Measurements from ENCODE around the gene PDZD8. TPM values are rescaled to one million over a fixed set of nuclear protein-coding genes. Genes with fewer than 3 reads are reported as not detected.

The PDZD8 gene
- polyA plus RNA-seq, 2 of the 4 experiments (the other 2 are of a cell fraction) = 27.4 to 76.7 TPM

GRCh38 chr10:117261501-117261900 lies 113.7 kb downstream of the PDZD8 start (continued):
- TF ChIP-seq, protein P1, sequence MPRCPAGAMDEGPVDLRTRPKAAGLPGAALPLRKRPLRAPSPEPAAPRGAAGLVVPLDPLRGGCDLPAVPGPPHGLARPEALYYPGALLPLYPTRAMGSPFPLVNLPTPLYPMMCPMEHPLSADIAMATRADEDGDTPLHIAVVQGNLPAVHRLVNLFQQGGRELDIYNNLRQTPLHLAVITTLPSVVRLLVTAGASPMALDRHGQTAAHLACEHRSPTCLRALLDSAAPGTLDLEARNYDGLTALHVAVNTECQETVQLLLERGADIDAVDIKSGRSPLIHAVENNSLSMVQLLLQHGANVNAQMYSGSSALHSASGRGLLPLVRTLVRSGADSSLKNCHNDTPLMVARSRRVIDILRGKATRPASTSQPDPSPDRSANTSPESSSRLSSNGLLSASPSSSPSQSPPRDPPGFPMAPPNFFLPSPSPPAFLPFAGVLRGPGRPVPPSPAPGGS (IDR thresholded peaks at IDR 0.05) = no peak
- TF ChIP-seq BHLHE40 (IDR thresholded peaks at IDR 0.05; ENCODE audit: low read depth, low read length) (no peak), TFCP2L1 (CRISPR knock-in tag; IDR thresholded peaks at IDR 0.05) (no peak), ESRRA (IDR thresholded peaks at IDR 0.05; ENCODE audit: borderline replicate concordance, low read length) (no peak)
- TF ChIP-seq, protein P2, sequence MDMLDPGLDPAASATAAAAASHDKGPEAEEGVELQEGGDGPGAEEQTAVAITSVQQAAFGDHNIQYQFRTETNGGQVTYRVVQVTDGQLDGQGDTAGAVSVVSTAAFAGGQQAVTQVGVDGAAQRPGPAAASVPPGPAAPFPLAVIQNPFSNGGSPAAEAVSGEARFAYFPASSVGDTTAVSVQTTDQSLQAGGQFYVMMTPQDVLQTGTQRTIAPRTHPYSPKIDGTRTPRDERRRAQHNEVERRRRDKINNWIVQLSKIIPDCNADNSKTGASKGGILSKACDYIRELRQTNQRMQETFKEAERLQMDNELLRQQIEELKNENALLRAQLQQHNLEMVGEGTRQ (IDR thresholded peaks at IDR 0.05) = no peak

DNA sequence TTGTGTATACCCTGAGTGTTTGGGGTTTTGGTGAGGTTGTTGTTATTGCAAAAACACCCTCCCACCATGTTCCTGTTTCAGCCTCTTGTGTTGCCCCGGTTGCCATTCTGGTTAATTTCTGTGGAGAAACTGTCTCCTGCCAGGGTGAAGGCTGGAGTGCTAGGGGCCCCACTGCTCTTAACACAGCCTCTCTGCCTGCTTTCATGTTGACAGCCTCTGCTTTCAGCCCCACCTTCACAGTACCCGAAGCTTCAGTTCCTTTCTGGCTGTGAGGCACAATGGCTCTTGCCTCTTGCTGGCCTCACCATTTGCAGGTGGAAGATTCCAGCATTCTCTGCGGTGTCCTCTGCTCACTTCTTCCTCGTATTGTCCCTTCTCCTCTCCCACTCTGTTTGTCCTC lies 115.2 kb downstream of the PDZD8 start:
- DNase-seq (ENCODE audit: low read depth in 1 of 2, low spot score in 1 of 2) (no peak), FAIRE-seq (no peak), ATAC-seq (no peak)
- Histone ChIP-seq H3K4me3 (no peak overlapping the region), H3K4me1 (no peaks in the 10 kb centered on the region), H3K4me2 (no peak overlapping the region), H3K9me3 (no peaks in the 10 kb centered on the region), H3K27ac (no peak overlapping the region)
- TF ChIP-seq CBX2 (IDR thresholded peaks at IDR 0.05; ENCODE audit: borderline replicate concordance, low read depth) (no peak), CEBPB (IDR thresholded peaks at IDR 0.05) (no peak), NPAS2 (CRISPR knock-in tag; IDR thresholded peaks at IDR 0.05; ENCODE audit: borderline replicate concordance) (no peak), MYC (IDR thresholded peaks at IDR 0.05; ENCODE audit: borderline replicate concordance, low read length) (no peak), NR3C1 (IDR thresholded peaks at IDR 0.05) (no peak), HDAC2 (IDR thresholded peaks at IDR 0.05) (no peak), POLR2AphosphoS2 (conservative IDR thresholded peaks at IDR 0.05; ENCODE audit: low read length) (no peak), POLR2A (IDR thresholded peaks at IDR 0.05; ENCODE audit: low read length) (no peak), HOXB5 (CRISPR knock-in tag; IDR thresholded peaks at IDR 0.05) (no peak), MAX (IDR thresholded peaks at IDR 0.05) (no peak), HEYL (CRISPR knock-in tag; IDR thresholded peaks at IDR 0.05) (no peak), JUNB (IDR thresholded peaks at IDR 0.05) (no peak), KDM5A (IDR thresholded peaks at IDR 0.05) (no peak), RCOR1 (IDR thresholded peaks at IDR 0.05; ENCODE audit: low read depth, low read length) (no peak), SMC3 (IDR thresholded peaks at IDR 0.05) (no peak), EHMT2 (IDR thresholded peaks at IDR 0.05; ENCODE audit: low read depth) (no peak), FOXS1 (CRISPR knock-in tag; IDR thresholded peaks at IDR 0.05) (no peak)
- TF ChIP-seq, protein P1 (IDR thresholded peaks at IDR 0.05) = no peak
- CTCF ChIA-PET = no interaction called here
- POLR2A ChIA-PET = no interaction called here
- 75% methylated on average over 4 of the region's 4 CpGs for WGBS (ENCODE audit: missing lambda C conversion rate)

GRCh38 chr10:117259279-117259678 lies 116.0 kb downstream of the PDZD8 start:
- Histone ChIP-seq H3K4me2 (no peak overlapping the region), H3K4me1 (no peaks in the 10 kb centered on the region), H3K4me3 (no peak overlapping the region), H3K9me3 (no peaks in the 10 kb centered on the region), H3K27ac (no peak overlapping the region)
- ChIA-PET CTCF (interaction anchor here (2.2 kb wide), 1 partner anchor 42 kb away, joined by 8 read pairs; no protein-coding TSS in a partner anchor), POLR2A (no interaction called here)
- FAIRE-seq (no peak), ATAC-seq (no peak), DNase-seq (ENCODE audit: low read depth in 1 of 2, low spot score in 1 of 2) (no peak)
- 51% methylated on average over 3 of the region's 3 CpGs for WGBS (ENCODE audit: missing lambda C conversion rate)
- no peak for TF ChIP-seq KDM5A (IDR thresholded peaks at IDR 0.05)
- TF ChIP-seq SREBF2 (IDR thresholded peaks at IDR 0.05) = no peak
- no peak for TF ChIP-seq ZFP36 (IDR thresholded peaks at IDR 0.05; ENCODE audit: borderline replicate concordance, partially characterized antibody)
- no peak for TF ChIP-seq HOXB13 (CRISPR knock-in tag; IDR thresholded peaks at IDR 0.05; ENCODE audit: low read depth)
- TF ChIP-seq POLR2AphosphoS2 (conservative IDR thresholded peaks at IDR 0.05; ENCODE audit: low read length) = no peak
- no peak for TF ChIP-seq MAFK (IDR thresholded peaks at IDR 0.05; ENCODE audit: partially characterized antibody)
- no peak for TF ChIP-seq RFX5 (IDR thresholded peaks at IDR 0.05)
- TF ChIP-seq GATA3 (IDR thresholded peaks at IDR 0.05; ENCODE audit: borderline replicate concordance) = no peak
- TF ChIP-seq RARB (CRISPR knock-in tag; IDR thresholded peaks at IDR 0.05) = no peak
- TF ChIP-seq CBX8 (IDR thresholded peaks at IDR 0.05) = no peak
- TF ChIP-seq, protein P3, sequence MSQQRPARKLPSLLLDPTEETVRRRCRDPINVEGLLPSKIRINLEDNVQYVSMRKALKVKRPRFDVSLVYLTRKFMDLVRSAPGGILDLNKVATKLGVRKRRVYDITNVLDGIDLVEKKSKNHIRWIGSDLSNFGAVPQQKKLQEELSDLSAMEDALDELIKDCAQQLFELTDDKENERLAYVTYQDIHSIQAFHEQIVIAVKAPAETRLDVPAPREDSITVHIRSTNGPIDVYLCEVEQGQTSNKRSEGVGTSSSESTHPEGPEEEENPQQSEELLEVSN (IDR thresholded peaks at IDR 0.05; ENCODE audit: borderline replicate concordance, low read depth) = no peak
- no peak for TF ChIP-seq MAZ (IDR thresholded peaks at IDR 0.05; ENCODE audit: borderline replicate concordance, low read depth, low read length)
- TF ChIP-seq, protein P4, sequence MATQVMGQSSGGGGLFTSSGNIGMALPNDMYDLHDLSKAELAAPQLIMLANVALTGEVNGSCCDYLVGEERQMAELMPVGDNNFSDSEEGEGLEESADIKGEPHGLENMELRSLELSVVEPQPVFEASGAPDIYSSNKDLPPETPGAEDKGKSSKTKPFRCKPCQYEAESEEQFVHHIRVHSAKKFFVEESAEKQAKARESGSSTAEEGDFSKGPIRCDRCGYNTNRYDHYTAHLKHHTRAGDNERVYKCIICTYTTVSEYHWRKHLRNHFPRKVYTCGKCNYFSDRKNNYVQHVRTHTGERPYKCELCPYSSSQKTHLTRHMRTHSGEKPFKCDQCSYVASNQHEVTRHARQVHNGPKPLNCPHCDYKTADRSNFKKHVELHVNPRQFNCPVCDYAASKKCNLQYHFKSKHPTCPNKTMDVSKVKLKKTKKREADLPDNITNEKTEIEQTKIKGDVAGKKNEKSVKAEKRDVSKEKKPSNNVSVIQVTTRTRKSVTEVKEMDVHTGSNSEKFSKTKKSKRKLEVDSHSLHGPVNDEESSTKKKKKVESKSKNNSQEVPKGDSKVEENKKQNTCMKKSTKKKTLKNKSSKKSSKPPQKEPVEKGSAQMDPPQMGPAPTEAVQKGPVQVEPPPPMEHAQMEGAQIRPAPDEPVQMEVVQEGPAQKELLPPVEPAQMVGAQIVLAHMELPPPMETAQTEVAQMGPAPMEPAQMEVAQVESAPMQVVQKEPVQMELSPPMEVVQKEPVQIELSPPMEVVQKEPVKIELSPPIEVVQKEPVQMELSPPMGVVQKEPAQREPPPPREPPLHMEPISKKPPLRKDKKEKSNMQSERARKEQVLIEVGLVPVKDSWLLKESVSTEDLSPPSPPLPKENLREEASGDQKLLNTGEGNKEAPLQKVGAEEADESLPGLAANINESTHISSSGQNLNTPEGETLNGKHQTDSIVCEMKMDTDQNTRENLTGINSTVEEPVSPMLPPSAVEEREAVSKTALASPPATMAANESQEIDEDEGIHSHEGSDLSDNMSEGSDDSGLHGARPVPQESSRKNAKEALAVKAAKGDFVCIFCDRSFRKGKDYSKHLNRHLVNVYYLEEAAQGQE (IDR thresholded peaks at IDR 0.05) = no peak

Measured in A549 (cell line).